K562 (cell line): Measurements from ENCODE around the gene ACTG2. TPM values are rescaled to one million over a fixed set of nuclear protein-coding genes. Genes with fewer than 3 reads are reported as not detected.

Source experiments
- ATAC-seq: fragments of 200-7000 bp; cut with Tn5 transposase; 3 replicates; pipeline ENCODE4 v1.9.1; 2020; ENCODE audit warnings: moderate library complexity
- BruUV-seq: library from RNA; stranded (reverse); fragments of 400-500 nt; replicated peaks from 2 replicates; lab custom pipeline; 2021; lab: Mats Ljungman, UMichigan
- CTCF ChIA-PET: fragments of 300-600 bp; formaldehyde crosslinking; extraction: SDS; loops from one replicate; lab custom pipeline; 2021; ENCODE audit warnings: low intra/inter-chr PET ratio; lab: Yijun Ruan, JAX
- POLR2A ChIA-PET: fragments of 300-600, 350-650 bp; sonication (Branson Sonifier 250); formaldehyde crosslinking; extraction: SDS; loops from one replicate; lab custom pipeline; 2021; ENCODE audit warnings: antibody characterized with exemption, inconsistent platforms; lab: Yijun Ruan, JAX
- DNase-seq, 4 experiments: peaks; one replicate each; pipeline versions ENCODE4 v3.0.0 to v3.0.0-alpha.2; 2011 to 2018; ENCODE audit warnings: low spot score in 3 of 4, mixed read lengths in 3 of 4; ENCODE audit errors: extremely low read depth in 1 of 4
- FAIRE-seq: peaks from 2 replicates; lab custom pipeline; 2011; peaks lifted over from hg19 to GRCh38; lab: Jason Lieb, UNC
- H2AFZ ChIP-seq: 2 replicates; pipeline ENCODE4 v1.6.0; 2011; ENCODE audit warnings: low read depth, low read length, control low read depth, inconsistent platforms
- H3K27ac ChIP-seq: fragments of 200-600 bp; 3 replicates; pipeline ENCODE4 v1.8.0; 2011; ENCODE audit warnings: low read depth, mild to moderate bottlenecking, control low read depth, inconsistent platforms, low read length, moderate library complexity, mixed read lengths; ENCODE audit errors: extremely low read depth
- H3K27me3 ChIP-seq, 2 experiments: fragments of 300-600 bp in 1 of 2; 2 replicates in 1 of 2; 3 replicates in 1 of 2; pipeline versions ENCODE4 v1.6.0 to v1.8.0; 2011; ENCODE audit warnings: inconsistent platforms in 2 of 2, low read length in 2 of 2, mild to moderate bottlenecking in 1 of 2, mixed read lengths in 1 of 2, moderate library complexity in 1 of 2; ENCODE audit not compliant: control insufficient read depth in 2 of 2, insufficient read depth in 2 of 2
- H3K36me3 ChIP-seq: fragments of 300-600 bp; 3 replicates; pipeline ENCODE4 v1.8.0; 2011; ENCODE audit warnings: mild to moderate bottlenecking, low read length, inconsistent platforms; ENCODE audit not compliant: control insufficient read depth, insufficient read depth
- H3K4me1 ChIP-seq, 2 experiments: fragments of 200-600 bp in 1 of 2; replicated peaks in 1 of 2; 2 replicates in 1 of 2; 3 replicates in 1 of 2; pipeline versions ENCODE4 v1.5.1 to v1.8.0; 2011; ENCODE audit warnings: inconsistent platforms in 2 of 2, low read length in 2 of 2, mild to moderate bottlenecking in 1 of 2, mixed read lengths in 1 of 2, moderate library complexity in 1 of 2; ENCODE audit not compliant: control insufficient read depth in 2 of 2, insufficient read depth in 2 of 2
- H3K4me2 ChIP-seq: 2 replicates; pipeline ENCODE4 v1.6.1; 2011; ENCODE audit warnings: low read length, control low read depth, inconsistent platforms, mixed read lengths; ENCODE audit not compliant: insufficient read depth
- H3K4me3 ChIP-seq: fragments of 200-600 bp; sonication (generic), shearing (Covaris generic); 2 replicates; pipeline ENCODE4 v1.5.1; 2016; ENCODE audit warnings: control low read depth, inconsistent platforms
- H3K79me2 ChIP-seq: fragments of 200-600 bp; 3 replicates; pipeline ENCODE4 v1.8.0; 2011; ENCODE audit warnings: low read length, inconsistent platforms; ENCODE audit not compliant: control insufficient read depth, insufficient read depth
- H3K9ac ChIP-seq, 2 experiments: 2 replicates each; pipeline versions ENCODE4 v1.6.0 to v1.6.1; 2011; ENCODE audit warnings: low read depth in 2 of 2, low read length in 2 of 2, control low read depth in 1 of 2, inconsistent platforms in 1 of 2, mild to moderate bottlenecking in 1 of 2, mixed read lengths in 1 of 2; ENCODE audit not compliant: insufficient read depth in 1 of 2
- H3K9me1 ChIP-seq: one replicate; pipeline ENCODE4 v1.6.0; 2011; ENCODE audit warnings: inconsistent platforms, mild to moderate bottlenecking, low read length, moderate library complexity; ENCODE audit not compliant: control insufficient read depth, insufficient read depth
- H3K9me3 ChIP-seq: replicated peaks from 2 replicates; pipeline ENCODE4 v1.5.1; 2011; ENCODE audit warnings: low read depth, low read length, inconsistent platforms; ENCODE audit not compliant: control insufficient read depth, insufficient read depth
- H4K20me1 ChIP-seq: replicated peaks from 2 replicates; pipeline ENCODE4 v1.6.1; 2011; ENCODE audit warnings: low read length, inconsistent platforms, mixed read lengths; ENCODE audit not compliant: control insufficient read depth, insufficient read depth
- DEAF1 ChIP-seq: fragments of 450-650 bp; formaldehyde crosslinking; IDR thresholded peaks from 2 replicates; pipeline ENCODE4 v1.4.0; 2020; ENCODE audit warnings: mild to moderate bottlenecking, moderate library complexity
- FOXA3 ChIP-seq, 2 experiments: fragments of 450-650 bp in 1 of 2; sonication (generic) in 1 of 2; formaldehyde crosslinking; IDR thresholded peaks in 1 of 2; conservative IDR thresholded peaks in 1 of 2; 2 replicates each; pipeline versions ENCODE4 v1.4.0 to v1.8.0; 2020 to 2022; ENCODE audit warnings: mild to moderate bottlenecking in 2 of 2, missing genetic modification reagents in 1 of 2
- REST ChIP-seq, 2 experiments: fragments of 450-650 bp; formaldehyde crosslinking in 1 of 2; IDR thresholded peaks; 2 replicates each; pipeline versions ENCODE4 v1.4.0 to v1.6.1; 2014 to 2020; ENCODE audit warnings: mild to moderate bottlenecking in 2 of 2, borderline replicate concordance in 1 of 2, low read depth in 1 of 2
- TAF9B ChIP-seq: fragments of 450-650 bp; IDR thresholded peaks from 2 replicates; pipeline ENCODE4 v1.6.1; 2018; ENCODE audit warnings: mild to moderate bottlenecking; ENCODE audit not compliant: partially characterized antibody
- TFE3 ChIP-seq: fragments of 450-650 bp; formaldehyde crosslinking; IDR thresholded peaks from 2 replicates; pipeline ENCODE4 v1.4.0; 2020; ENCODE audit warnings: mild to moderate bottlenecking, mixed read lengths
- TOE1 ChIP-seq, 2 experiments: fragments of 450-650 bp in 1 of 2; sonication (generic) in 1 of 2; formaldehyde crosslinking in 1 of 2; IDR thresholded peaks; 2 replicates each; pipeline versions ENCODE4 v1.7.1 to v1.8.0; 2016 to 2022; ENCODE audit warnings: borderline replicate concordance in 2 of 2, mild to moderate bottlenecking in 2 of 2, antibody characterized with exemption in 1 of 2, inconsistent platforms in 1 of 2, low read depth in 1 of 2, missing genetic modification reagents in 1 of 2, moderate library complexity in 1 of 2
- WGBS: fragments of 100-300 bp; shearing (Covaris generic); methylation state at CpG from one replicate; pipeline ENCODE4 v1.1.6; 2016; ENCODE audit warnings: low coverage, mixed read lengths; ENCODE audit not compliant: insufficient coverage; ENCODE audit errors: missing lambda C conversion rate; 5-methylcytosine and 5-hydroxymethylcytosine counted together
- in situ Hi-C: fragments of 300-500 bp; cut with MboI; formaldehyde crosslinking; loops from 4 replicates; pipeline ENCODE4 v1.15.0; 2018; ENCODE audit warnings: inconsistent platforms, mixed read lengths
- intact Hi-C: fragments of 100-400 bp; cut with micrococcal nuclease; formaldehyde crosslinking; loops from 2 replicates; pipeline ENCODE4 v1.14.2; 2022
- polyA plus RNA-seq, 8 experiments: library from polyadenylated mRNA; depleted of rRNA in 4 of 8; stranded (reverse) in 5 of 8; unstranded in 3 of 8; fragments of >200 nt; fragmentation: Nextera tagmentation in 2 of 8; fragmentation: Illumina TruSeq in 1 of 8; extraction: Ambion mirVana in 2 of 8; extraction: Trizol in 1 of 8; gene quantifications; 2 replicates each; pipeline versions ENCODE4 v1.2.1 to v1.2.3, GENCODE V29; 2011 to 2014; ENCODE audit warnings: inconsistent platforms in 1 of 8, missing spikeins in 1 of 8
- total RNA-seq, 7 experiments: library from RNA; depleted of rRNA in 6 of 7; stranded (reverse); fragments of >200 nt in 6 of 7; fragmentation: Illumina TruSeq in 2 of 7; extraction: Trizol in 2 of 7; gene quantifications; 2 replicates each; pipeline versions ENCODE4 v1.2.1 to v1.2.3, GENCODE V29; 2011 to 2021; ENCODE audit warnings: low replicate concordance in 1 of 7

ACTG2 gene
- total and polyA plus RNA-seq, 9 of the 15 experiments (the other 6 are each of a cell fraction or from before 2014, with no cell fraction given), result 0.06 to 0.60 TPM; not detected in 7

GRCh38 chr2:73907840-73908452, 15.1 kb downstream of the ACTG2 start:
- intact Hi-C loops (loop anchor here (1.0 to 5.0 kb wide), 4 partner anchors 79 to 214 kb away; no protein-coding TSS in a partner anchor), in situ Hi-C loops (no loop called here)
- Histone ChIP-seq H2AFZ (peak overlapping the region; percentile 54; the same call in 1 of the 2 replicates), H4K20me1 (no peaks in the 10 kb centered on the region), H3K9me1 (no peaks in the 10 kb centered on the region), H3K4me1 (no peaks in the 10 kb centered on the region; a peak in 1 of 5 replicates), H3K9me3 (no peaks in the 10 kb centered on the region), H3K79me2 (no peaks in the 10 kb centered on the region), H3K27ac (no peak overlapping the region), H3K9ac (no peak overlapping the region), H3K27me3 (no peaks in the 10 kb centered on the region), H3K36me3 (no peaks in the 10 kb centered on the region), H3K4me2 (no peak overlapping the region), H3K4me3 (no peak overlapping the region)
- CTCF ChIA-PET, result interaction anchor here (0.7 to 1.2 kb wide), 2 partner anchors 79 to 80 kb away, joined by 3 to 4 read pairs; no protein-coding TSS in a partner anchor
- no TSS peak for BruUV-seq
- ATAC-seq, result peak; percentile 97
- peak; percentile 80 for FAIRE-seq
- peak in 3 of 4 experiments; percentile 27 to 73 (median 63) for DNase-seq
- 20% methylated on average over 5 of the region's 5 CpGs for WGBS
- POLR2A ChIA-PET, result interaction anchor here (1.0 to 1.6 kb wide), 3 partner anchors 9 to 16 kb away, joined by 3 to 8 read pairs (median 3); no protein-coding TSS in a partner anchor
- peak; percentile 40; the same call in 1 of the 2 replicates for TF ChIP-seq TOE1 (IDR thresholded peaks at IDR 0.05; ENCODE audit: borderline replicate concordance)
- no peak for TF ChIP-seq TOE1 (CRISPR knock-in tag; IDR thresholded peaks at IDR 0.05; ENCODE audit: borderline replicate concordance, low read depth)
- TF ChIP-seq TFE3 (CRISPR knock-in tag), result 0 out of 2 replicates have a peak, but pooled peaks have one; percentile 9
- TF ChIP-seq FOXA3 (CRISPR knock-in tag; conservative IDR thresholded peaks at IDR 0.05 in 1 of 2, IDR thresholded peaks at IDR 0.05 in 1 of 2), result peak in 1 of 2 experiments; percentile 59; a peak in 2 of 4 replicates
- TF ChIP-seq REST (IDR thresholded peaks at IDR 0.05; ENCODE audit: borderline replicate concordance), result peak; percentile 80
- no peak for TF ChIP-seq REST (CRISPR knock-in tag; IDR thresholded peaks at IDR 0.05; ENCODE audit: low read depth)
- no peak for TF ChIP-seq TAF9B
- peak; percentile 40; the same call in 1 of the 2 replicates for TF ChIP-seq DEAF1 (CRISPR knock-in tag)
